ENCODE results near the gene MDP1.

MDP1 gene

DNA sequence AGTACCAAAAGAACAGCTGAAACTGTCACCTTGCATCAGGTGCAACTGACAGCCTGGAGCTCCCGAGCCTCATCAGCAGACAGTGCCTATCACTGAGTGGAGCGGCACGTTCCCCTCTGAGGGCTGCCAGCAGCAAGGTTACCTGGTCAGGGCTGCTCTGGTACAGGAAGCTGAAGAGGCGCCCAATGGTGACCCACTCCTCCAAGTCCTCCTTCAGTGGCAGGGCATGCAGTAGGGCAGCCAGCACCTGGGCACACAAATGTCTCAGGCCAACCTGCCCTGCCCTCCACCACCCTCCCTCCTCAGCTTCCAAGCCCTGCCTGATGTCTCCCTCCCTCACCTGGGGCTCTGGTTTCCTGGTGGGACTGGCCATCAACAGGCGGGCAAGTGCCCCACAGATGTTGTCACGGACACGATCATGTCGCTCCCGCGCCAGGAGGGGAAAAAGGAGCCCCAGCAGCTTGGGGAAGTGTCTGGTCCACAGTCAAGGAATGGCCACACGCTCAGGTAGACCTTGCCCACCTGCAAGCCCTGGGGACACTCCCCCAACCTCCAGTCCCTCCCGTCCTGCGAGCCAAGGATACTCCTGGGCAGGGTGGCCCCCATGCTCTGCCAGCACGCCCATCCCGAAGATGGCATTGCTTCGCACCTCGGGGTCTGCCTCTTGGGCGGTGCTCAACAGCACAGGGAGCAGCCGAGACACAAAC lies 34.3 kb downstream of the MDP1 start:
- no peaks in the 10 kb centered on the region for H3K27me3 ChIP-seq (ENCODE audit: low read depth)
- H3K9me3 ChIP-seq, result no peaks in the 10 kb centered on the region
- DNase-seq (ENCODE audit: low spot score in 2 of 2), result no peak
- in situ Hi-C loops (cut with MboI; ENCODE audit: low sequenced_read_pairs), result no loop called here
- H3K36me3 ChIP-seq (replicated peaks), result peaks cover 79% of the 10 kb centered on the region
- no peak overlapping the region for H3K4me3 ChIP-seq
- H3K4me1 ChIP-seq, result no peaks in the 10 kb centered on the region

DNA sequence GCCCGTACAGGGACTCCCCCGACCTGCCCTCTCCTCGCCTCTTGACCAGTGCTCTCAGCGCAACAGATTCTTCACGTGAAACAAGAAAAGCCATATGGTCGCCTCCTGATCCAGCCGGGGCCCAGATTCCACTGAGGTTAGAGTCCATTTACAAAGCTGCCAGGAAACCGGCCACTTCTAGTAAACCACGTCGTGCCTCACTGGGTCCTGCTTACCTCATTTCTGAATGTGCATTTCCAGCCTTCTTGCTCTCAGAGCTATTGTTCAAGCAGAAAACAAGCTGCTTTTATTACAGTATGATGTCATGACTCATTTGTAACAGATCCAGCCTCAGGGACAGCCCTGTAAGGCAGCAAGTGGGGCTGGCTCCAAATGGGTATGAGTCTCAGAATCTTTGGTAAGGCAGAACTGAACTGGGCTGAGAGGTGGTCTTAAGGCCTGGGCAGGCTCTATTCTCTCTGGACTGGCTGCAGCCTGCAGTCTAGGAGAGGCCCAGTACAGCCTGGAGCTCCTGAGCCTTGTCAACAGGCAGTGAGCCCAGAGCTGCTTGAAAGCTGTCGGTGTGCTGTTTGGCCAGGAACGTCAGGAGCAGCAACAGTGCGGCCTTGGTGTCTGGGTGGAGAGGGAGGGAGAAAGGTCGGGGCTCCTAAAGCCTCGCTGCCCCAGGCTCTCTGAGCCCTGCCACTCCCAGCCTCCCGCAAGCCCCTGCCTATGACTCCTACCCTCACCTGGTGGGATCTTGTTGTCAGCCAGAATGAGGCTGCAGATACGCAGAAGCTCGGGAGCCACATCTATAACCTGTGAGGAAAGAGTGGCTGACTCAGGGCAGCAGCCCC lies 35.7 kb downstream of the MDP1 start:
- Histone ChIP-seq H3K27me3 (ENCODE audit: low read depth) (no peaks in the 10 kb centered on the region), H3K36me3 (replicated peaks) (peaks cover 67% of the 10 kb centered on the region), H3K9me3 (no peaks in the 10 kb centered on the region), H3K4me3 (no peak overlapping the region), H3K4me1 (no peaks in the 10 kb centered on the region)
- DNase-seq (ENCODE audit: low spot score in 2 of 2), result no peak
- in situ Hi-C loops (cut with MboI; ENCODE audit: low sequenced_read_pairs), result no loop called here

DNA sequence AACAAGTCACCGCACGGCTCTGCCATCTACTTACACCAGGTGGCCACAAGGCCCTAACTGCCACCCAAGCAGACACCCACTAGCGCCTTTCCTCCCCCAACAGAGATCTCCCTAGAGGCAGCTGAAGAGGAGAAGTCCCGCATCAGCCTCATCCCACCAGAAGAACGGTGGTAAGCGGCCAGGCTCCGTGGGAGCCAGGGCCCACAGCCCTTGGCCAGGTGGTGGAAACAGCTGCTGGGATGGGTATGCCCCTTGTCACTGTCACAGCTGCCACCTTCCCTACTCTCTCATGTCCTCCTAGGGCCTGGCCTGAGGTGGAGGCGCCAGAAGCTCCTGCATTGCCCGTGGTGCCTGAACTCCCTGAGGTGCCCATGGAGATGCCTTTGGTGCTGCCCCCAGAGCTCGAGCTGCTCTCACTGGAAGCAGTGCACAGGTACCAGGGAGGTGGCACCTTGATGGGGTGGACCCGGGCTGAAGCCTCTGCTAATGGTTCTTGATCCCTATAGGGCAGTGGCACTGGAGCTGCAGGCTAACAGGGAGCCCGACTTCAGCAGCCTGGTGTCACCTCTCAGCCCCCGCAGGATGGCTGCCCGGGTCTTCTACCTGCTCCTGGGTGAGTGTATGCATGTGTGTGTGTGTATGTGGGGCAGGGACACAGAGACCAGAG lies 36.4 kb downstream of the MDP1 start:
- no peaks in the 10 kb centered on the region for H3K9me3 ChIP-seq
- no peaks in the 10 kb centered on the region for H3K27me3 ChIP-seq (ENCODE audit: low read depth)
- peaks cover 60% of the 10 kb centered on the region for H3K36me3 ChIP-seq (replicated peaks)
- no peaks in the 10 kb centered on the region for H3K4me1 ChIP-seq
- no peak for DNase-seq (ENCODE audit: low spot score in 2 of 2)
- no peak overlapping the region for H3K4me3 ChIP-seq
- in situ Hi-C loops (cut with MboI; ENCODE audit: low sequenced_read_pairs), result no loop called here

DNA sequence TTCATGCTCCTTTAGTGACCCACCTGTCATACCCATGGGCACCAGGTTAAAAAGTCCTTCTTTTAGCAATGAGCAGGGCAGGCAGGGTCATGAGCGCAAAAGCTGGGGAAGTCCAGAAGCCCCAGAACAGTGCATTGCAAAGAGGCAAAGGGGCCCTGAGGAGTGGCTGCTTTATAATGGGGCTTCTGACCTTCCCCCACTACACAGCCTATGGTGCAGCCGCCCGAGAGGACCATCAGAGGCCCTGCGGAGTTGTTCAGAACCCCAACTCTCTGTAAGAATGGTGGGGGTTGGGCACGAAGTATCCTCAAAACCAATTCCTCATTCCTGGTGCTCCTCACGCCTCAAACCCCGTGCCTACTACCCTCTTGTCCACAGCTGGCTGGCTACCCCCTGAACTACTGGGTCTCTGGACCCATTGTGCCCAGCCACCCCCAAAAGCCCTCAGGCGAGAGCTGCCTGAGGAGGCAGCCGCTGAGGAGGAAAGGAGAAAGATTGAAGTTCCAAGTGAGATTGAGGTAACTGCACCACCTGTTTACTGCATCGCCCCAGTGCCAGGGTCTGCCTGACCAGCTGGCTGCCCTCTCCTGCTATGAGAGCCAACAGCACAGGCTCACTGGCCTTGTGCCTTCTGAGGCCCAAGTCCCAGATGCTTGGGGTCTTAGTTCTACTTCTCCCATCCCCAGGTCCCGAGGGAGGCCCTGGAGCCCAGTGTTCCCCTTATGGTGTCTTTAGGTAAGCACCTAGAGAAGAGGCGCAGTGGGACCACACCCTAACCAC lies 37.3 kb downstream of the MDP1 start:
- no peak for DNase-seq (ENCODE audit: low spot score in 2 of 2)
- Histone ChIP-seq H3K4me1 (no peaks in the 10 kb centered on the region), H3K9me3 (no peaks in the 10 kb centered on the region), H3K27me3 (ENCODE audit: low read depth) (no peaks in the 10 kb centered on the region), H3K36me3 (replicated peaks) (peaks cover 55% of the 10 kb centered on the region), H3K4me3 (no peak overlapping the region)
- in situ Hi-C loops (cut with MboI; ENCODE audit: low sequenced_read_pairs), result no loop called here

DNA sequence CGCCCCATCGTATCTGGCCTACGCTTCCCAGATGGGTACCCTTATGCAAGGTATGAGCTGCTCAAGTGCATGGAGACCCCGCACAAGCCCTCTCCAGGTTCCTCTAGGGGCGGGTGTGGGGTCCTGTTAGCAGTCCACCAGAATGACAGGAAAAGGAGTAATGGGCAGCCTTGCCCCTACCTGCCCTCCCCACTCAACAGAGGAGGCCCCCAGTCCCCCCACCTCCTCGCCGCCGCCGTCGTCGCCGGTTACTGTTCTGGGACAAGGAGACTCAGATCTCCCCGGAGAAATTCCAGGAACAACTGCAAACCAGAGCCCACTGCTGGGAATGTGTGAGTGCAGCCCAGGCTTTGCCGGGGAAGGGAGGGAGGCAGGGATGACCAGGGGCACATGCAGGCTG lies 38.0 kb downstream of the MDP1 start:
- DNase-seq (ENCODE audit: low spot score in 2 of 2), result no peak
- Histone ChIP-seq H3K9me3 (no peaks in the 10 kb centered on the region), H3K36me3 (replicated peaks) (peaks cover 48% of the 10 kb centered on the region), H3K4me1 (no peaks in the 10 kb centered on the region), H3K4me3 (no peak overlapping the region), H3K27me3 (ENCODE audit: low read depth) (no peaks in the 10 kb centered on the region)
- in situ Hi-C loops (cut with MboI; ENCODE audit: low sequenced_read_pairs), result no loop called here

DNA sequence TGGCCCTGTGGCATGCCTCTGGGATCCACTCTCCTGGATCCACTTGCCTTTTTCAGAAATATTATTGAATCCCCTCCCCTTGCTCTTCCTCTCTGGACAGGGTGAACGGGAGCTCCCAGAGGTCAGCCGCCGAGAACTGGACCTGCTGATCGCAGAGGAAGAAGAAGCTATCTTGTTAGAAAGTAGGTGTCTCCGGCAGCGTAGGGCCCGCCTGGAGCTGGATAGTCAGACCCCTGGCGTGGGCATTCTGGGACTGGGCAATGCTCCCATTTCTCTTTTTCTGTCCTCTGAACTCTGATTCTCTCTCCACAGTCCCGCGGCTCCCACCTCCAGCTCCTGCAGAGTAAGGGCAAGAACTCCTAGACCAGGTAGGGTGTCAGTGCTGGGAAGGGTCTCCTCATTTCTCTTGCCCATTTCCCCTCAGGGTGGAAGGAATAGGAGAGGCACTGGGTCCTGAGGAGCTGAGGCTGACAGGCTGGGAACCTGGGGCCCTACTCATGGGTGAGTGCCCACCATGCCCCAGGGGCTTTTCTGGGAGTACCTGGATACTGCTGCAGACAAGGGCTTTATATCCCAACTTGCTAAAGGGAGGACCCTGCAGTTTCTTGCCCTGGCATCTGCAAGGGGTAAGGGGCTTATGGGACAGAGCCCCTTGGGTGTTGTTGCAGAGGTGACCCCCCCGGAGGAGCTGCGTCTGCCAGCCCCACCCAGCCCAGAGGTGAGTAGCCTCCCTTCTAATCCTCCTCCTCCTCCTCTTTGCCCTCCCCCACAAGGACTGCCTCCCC lies 38.6 kb downstream of the MDP1 start:
- no peak overlapping the region for H3K4me3 ChIP-seq
- no peaks in the 10 kb centered on the region for H3K27me3 ChIP-seq (ENCODE audit: low read depth)
- peaks cover 42% of the 10 kb centered on the region for H3K36me3 ChIP-seq (replicated peaks)
- no peaks in the 10 kb centered on the region for H3K4me1 ChIP-seq
- no peak for DNase-seq (ENCODE audit: low spot score in 2 of 2)
- in situ Hi-C loops (cut with MboI; ENCODE audit: low sequenced_read_pairs), result no loop called here
- H3K9me3 ChIP-seq, result no peaks in the 10 kb centered on the region

DNA sequence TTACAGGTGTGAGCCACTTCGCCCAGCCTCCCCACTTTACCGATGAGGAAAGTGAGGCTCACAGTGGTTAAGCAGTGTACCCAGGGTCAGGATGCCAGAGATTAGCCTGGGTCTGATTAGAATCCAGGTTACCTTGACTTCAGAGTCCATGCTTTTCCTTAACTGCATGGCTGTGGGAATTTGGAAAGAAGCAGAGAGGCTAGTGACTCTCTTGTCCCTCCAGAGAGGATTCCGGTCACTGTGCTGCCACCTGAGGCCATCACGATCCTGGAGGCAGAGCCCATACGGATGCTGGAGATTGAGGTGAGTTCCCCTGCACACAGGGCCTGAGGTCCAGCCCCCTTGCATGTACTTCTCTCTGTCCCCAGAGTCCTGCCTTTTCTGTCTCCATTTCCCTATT lies 39.3 kb downstream of the MDP1 start:
- H3K36me3 ChIP-seq (replicated peaks), result peaks cover 35% of the 10 kb centered on the region
- H3K9me3 ChIP-seq, result no peaks in the 10 kb centered on the region
- no peak overlapping the region for H3K4me3 ChIP-seq
- DNase-seq (ENCODE audit: low spot score in 2 of 2), result no peak
- in situ Hi-C loops (cut with MboI; ENCODE audit: low sequenced_read_pairs), result no loop called here
- H3K27me3 ChIP-seq (ENCODE audit: low read depth), result no peaks in the 10 kb centered on the region
- no peaks in the 10 kb centered on the region for H3K4me1 ChIP-seq

DNA sequence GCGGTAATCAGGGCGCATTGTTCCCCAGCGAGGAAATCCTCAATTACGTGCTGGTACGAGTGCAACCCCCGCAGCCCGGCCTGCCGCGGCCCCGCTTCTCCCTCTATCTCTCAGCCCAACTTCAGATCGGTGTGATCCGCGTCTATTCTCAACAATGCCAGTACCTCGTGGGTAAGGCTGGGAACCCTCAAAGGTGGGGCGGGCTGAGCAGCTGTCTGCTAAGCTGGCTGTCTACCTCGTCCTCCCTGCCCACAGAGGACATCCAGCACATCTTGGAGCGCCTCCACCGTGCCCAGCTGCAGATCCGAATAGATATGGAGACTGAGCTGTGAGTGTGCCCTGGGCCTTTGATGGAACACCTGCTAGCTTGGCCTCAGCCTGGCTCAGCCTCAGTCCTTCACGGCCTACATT lies 43.0 kb downstream of the MDP1 start:
- in situ Hi-C loops (cut with MboI; ENCODE audit: low sequenced_read_pairs), result no loop called here

DNA sequence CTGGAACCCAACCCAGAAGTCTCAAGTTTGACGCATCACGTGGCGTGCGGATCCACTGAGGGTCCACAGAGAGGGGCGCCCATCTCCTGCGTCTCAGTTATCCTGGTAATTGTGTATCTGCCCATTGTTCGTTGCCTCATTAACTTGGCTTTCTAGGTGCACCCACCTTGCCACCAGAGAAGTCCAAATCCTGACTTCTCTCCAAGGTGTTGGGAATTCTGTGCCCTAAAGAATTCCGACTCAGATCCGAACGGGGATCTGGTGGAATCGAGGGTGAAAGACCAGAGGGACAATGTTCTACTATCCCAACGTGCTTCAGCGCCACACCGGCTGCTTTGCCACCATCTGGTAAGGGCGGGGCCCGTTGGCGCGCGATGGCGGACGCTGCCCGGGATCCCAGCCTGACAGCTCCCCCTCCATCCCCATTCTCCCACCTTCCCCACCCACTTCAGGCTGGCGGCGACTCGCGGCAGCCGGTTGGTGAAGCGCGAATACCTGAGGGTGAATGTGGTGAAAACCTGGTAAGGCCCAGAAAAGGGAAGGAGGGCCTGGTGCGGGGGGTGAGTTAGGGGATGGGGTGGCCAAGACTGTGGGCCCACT lies 43.5 kb downstream of the MDP1 start:
- Histone ChIP-seq H3K36me3 (replicated peaks) (no peaks in the 10 kb centered on the region), H3K27me3 (ENCODE audit: low read depth) (no peaks in the 10 kb centered on the region), H3K4me3 (no peak overlapping the region), H3K9me3 (no peaks in the 10 kb centered on the region), H3K4me1 (no peaks in the 10 kb centered on the region)
- in situ Hi-C loops (cut with MboI; ENCODE audit: low sequenced_read_pairs), result no loop called here
- no peak for DNase-seq (ENCODE audit: low spot score in 2 of 2)

More for the DNA sequence above, 43.0 kb downstream of the MDP1 start:
- DNase-seq (ENCODE audit: low spot score in 2 of 2), result no peak
- Histone ChIP-seq H3K4me1 (no peaks in the 10 kb centered on the region), H3K4me3 (no peak overlapping the region), H3K36me3 (replicated peaks) (no peaks in the 10 kb centered on the region; the same call in none of the 2 replicates), H3K27me3 (ENCODE audit: low read depth) (no peaks in the 10 kb centered on the region), H3K9me3 (no peaks in the 10 kb centered on the region)

DNA sequence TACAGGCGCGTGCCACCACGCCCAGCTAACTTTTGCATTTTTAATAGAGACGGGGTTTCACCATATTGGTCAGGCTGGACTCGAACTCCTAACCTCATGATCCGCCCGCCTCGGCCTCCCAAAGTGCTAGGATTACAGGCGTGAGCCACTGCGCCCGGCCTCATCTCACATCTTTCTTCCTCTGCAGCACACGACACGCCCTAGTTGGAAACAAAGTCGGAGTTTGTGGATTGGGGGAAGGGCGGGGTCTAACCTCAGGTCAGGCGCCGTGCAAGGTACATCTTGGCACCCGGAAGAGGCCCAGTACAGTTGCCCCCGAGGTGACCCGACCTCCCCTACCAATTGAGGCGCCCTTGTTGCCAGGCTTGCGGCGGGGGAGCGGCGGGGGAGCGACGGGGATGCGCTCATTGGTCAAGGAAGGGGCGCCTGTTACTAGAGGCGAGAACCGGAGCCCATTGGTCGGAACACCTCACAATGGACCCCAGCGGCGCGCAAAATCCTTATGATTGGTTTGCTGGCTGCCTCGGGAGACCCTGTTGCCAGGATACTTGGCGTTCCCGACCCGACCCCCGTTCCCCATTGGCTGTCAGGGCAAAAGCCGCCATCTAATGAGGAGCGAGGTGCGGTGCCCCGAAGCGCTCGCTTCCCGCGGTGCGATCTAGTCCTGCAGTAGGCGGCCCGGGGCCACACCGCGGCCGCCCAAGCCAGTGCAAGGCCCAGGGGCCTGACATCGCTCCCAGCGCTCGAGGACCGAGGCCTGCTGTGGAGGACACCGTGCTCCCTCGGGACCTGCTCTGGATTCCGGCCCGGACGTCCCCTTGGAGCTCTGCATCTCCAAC lies 44.2 kb downstream of the MDP1 start, which contains the start of gene REC8:
TSS of gene REC8 (plus strand) at position 659 of the 839 bp plus-strand sequence. CDS start 473 bp downstream, outside the sequence.
- no peak for DNase-seq (ENCODE audit: low spot score in 2 of 2)
- in situ Hi-C loops (cut with MboI; ENCODE audit: low sequenced_read_pairs), result no loop called here
- Histone ChIP-seq H3K27me3 (ENCODE audit: low read depth) (no peaks in the 10 kb centered on the region), H3K36me3 (replicated peaks) (no peaks in the 10 kb centered on the region), H3K9me3 (no peaks in the 10 kb centered on the region), H3K4me3 (no peak within 1 kb of the TSS), H3K4me1 (no peaks in the 10 kb centered on the region)

DNA sequence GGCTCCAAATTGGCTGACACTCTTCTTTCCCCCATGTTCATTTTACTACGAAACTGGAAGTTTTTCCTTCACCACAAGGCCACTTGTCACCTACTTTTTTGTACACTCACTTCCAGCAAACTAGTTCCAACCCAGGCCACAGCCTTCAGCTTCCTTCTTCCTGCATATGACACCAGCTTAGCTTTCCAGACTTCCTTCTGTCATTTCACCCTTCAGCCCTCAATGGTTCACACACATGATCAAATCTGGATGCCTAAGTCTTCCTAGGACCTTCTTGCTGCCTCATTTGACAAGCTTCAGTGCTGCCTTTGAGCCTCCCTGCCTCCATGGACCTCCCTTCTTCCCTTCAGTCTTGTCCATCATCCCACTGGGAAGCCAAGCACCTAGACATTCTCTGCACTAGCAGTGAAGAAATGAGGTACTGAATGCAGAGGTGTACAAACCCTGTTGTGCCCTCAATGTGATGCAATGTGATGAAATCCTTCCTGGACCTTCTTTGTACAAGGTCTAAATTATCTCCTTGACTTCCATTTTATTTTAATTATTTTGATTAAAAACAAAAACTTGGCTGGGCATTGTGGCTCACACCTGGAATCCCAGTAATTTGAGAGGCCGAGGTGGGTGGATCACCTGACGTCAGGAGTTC lies 48.3 kb downstream of the MDP1 start:
- no peak overlapping the region for H3K4me3 ChIP-seq
- in situ Hi-C loops (cut with MboI; ENCODE audit: low sequenced_read_pairs), result no loop called here
- H3K4me1 ChIP-seq, result no peaks in the 10 kb centered on the region
- DNase-seq (ENCODE audit: low spot score in 2 of 2), result no peak
- no peaks in the 10 kb centered on the region for H3K27me3 ChIP-seq (ENCODE audit: low read depth)
- H3K36me3 ChIP-seq (replicated peaks), result peaks cover 26% of the 10 kb centered on the region
- H3K9me3 ChIP-seq, result no peaks in the 10 kb centered on the region

Data from HAP-1 (cell line).